ENCODE data around the gene SEMA6A.

SEMA6A gene

GRCh38 chr5:116442095-116442534, 132.5 kb downstream of the SEMA6A start:
- H3K27ac ChIP-seq: no peak overlapping the region
- no peak for TF ChIP-seq CTCF (IDR thresholded peaks at IDR 0.05; ENCODE audit: low read depth, low read length)
- H3K9me3 ChIP-seq (ENCODE audit: severe bottlenecking): no peaks in the 10 kb centered on the region
- H3K4me3 ChIP-seq (ENCODE audit: low read depth, low read length): no peak overlapping the region
- H3K27me3 ChIP-seq (ENCODE audit: insufficient read depth, low read depth, severe bottlenecking): no peaks in the 10 kb centered on the region
- DNase-seq: no peak
- H3K36me3 ChIP-seq: peaks cover 8% of the 10 kb centered on the region

GRCh38 chr5:116441223-116441622, 133.4 kb downstream of the SEMA6A start:
- H3K27me3 ChIP-seq (ENCODE audit: insufficient read depth, low read depth, severe bottlenecking): no peaks in the 10 kb centered on the region
- no peaks in the 10 kb centered on the region for H3K9me3 ChIP-seq (ENCODE audit: severe bottlenecking)
- DNase-seq: peak; percentile 55
- peak overlapping the region; percentile 18 for H3K4me3 ChIP-seq (ENCODE audit: low read depth, low read length)
- peaks cover 2% of the 10 kb centered on the region; the same call in 1 of the 2 replicates for H3K36me3 ChIP-seq
- peak overlapping the region; percentile 71 for H3K27ac ChIP-seq
- no peak for TF ChIP-seq CTCF (IDR thresholded peaks at IDR 0.05; ENCODE audit: low read depth, low read length)

- no peak for TF ChIP-seq CTCF (IDR thresholded peaks at IDR 0.05; ENCODE audit: low read depth, low read length)
- no peaks in the 10 kb centered on the region for H3K9me3 ChIP-seq (ENCODE audit: severe bottlenecking)
- H3K27ac ChIP-seq: peak overlapping the region; percentile 71
- H3K4me3 ChIP-seq (ENCODE audit: low read depth, low read length): peak overlapping the region; percentile 18; the same call in 1 of the 2 replicates
- no peaks in the 10 kb centered on the region; the same call in 1 of the 2 replicates for H3K36me3 ChIP-seq
- H3K27me3 ChIP-seq (ENCODE audit: insufficient read depth, low read depth, severe bottlenecking): no peaks in the 10 kb centered on the region
- peak; percentile 67 for DNase-seq
Observed at GRCh38 chr5:116440457-116441001, 134.1 kb downstream of the SEMA6A start.

GRCh38 chr5:116439905-116440304, 134.7 kb downstream of the SEMA6A start:
- no peak overlapping the region for H3K4me3 ChIP-seq (ENCODE audit: low read depth, low read length)
- H3K27ac ChIP-seq: peak overlapping the region; percentile 31
- H3K9me3 ChIP-seq (ENCODE audit: severe bottlenecking): no peaks in the 10 kb centered on the region
- no peak for DNase-seq
- TF ChIP-seq CTCF (IDR thresholded peaks at IDR 0.05; ENCODE audit: low read depth, low read length): no peak
- no peaks in the 10 kb centered on the region for H3K36me3 ChIP-seq
- H3K27me3 ChIP-seq (ENCODE audit: insufficient read depth, low read depth, severe bottlenecking): no peaks in the 10 kb centered on the region

- TF ChIP-seq CTCF (IDR thresholded peaks at IDR 0.05; ENCODE audit: low read depth, low read length): no peak
- Histone ChIP-seq H3K4me3 (ENCODE audit: low read depth, low read length) (no peak overlapping the region), H3K9me3 (ENCODE audit: severe bottlenecking) (no peaks in the 10 kb centered on the region), H3K27ac (no peak overlapping the region), H3K27me3 (ENCODE audit: insufficient read depth, low read depth, severe bottlenecking) (no peaks in the 10 kb centered on the region), H3K36me3 (no peaks in the 10 kb centered on the region)
- DNase-seq: no peak
Observed at GRCh38 chr5:116438979-116439554, 135.6 kb downstream of the SEMA6A start.
